ENCODE results near the gene PBX1. TPM values are rescaled to one million over a fixed set of nuclear protein-coding genes. Genes with fewer than 3 reads are reported as not detected.
A peak's percentile ranks its signal among the peaks of the same experiment; 100 is the strongest.

PBX1 gene
- total and polyA plus RNA-seq, 2 of the 4 experiments (the other 2 are of a cell fraction): 13.9 to 17.9 TPM

- Histone ChIP-seq H4K8ac (ENCODE audit: low read depth in 2 of 2, low read length in 2 of 2) (peak overlapping the region; percentile 57 to 85; a peak in 3 of 4 replicates), H3K14ac (replicated peaks; ENCODE audit: low read depth, low read length) (peak overlapping the region; percentile 73; the same call in 1 of the 2 replicates), H4K20me1 (ENCODE audit: insufficient read depth, low read length) (0 out of 2 replicates have a peak, but pooled peaks cover 5% of the 10 kb centered on the region), H2BK20ac (ENCODE audit: low read depth, low read length) (peak overlapping the region; percentile 74; the same call in 1 of the 2 replicates), H2BK5ac (ENCODE audit: low read depth, low read length, poor library complexity, severe bottlenecking) (peak overlapping the region; percentile 82), H3K4me2 (ENCODE audit: low read depth, low read length) (no peak overlapping the region), H3K27me3 (ENCODE audit: control insufficient read depth, insufficient read depth, low read length) (no peaks in the 10 kb centered on the region), H2AK5ac (ENCODE audit: low read depth, low read length) (peak overlapping the region; percentile 79), H3K4ac (ENCODE audit: low read depth, low read length) (peak overlapping the region; percentile 60), H3K56ac (ENCODE audit: extremely low read depth, insufficient read depth, low read length) (no peak overlapping the region), H3K18ac (ENCODE audit: low read depth, low read length) (peak overlapping the region; percentile 46), H2AK9ac (replicated peaks; ENCODE audit: low read depth, low read length, poor library complexity) (peak overlapping the region; percentile 82), H3K9ac (ENCODE audit: low read depth, low read length) (no peak overlapping the region), H3K4me3 (ENCODE audit: insufficient read depth, low read depth, low read length) (no peak overlapping the region), H2BK15ac (ENCODE audit: low read depth, low read length) (peak overlapping the region; percentile 55; the same call in 1 of the 3 replicates), H3K9me1 (ENCODE audit: insufficient read depth, low read length) (peaks cover 17% of the 10 kb centered on the region), H3K9me3 (ENCODE audit: control insufficient read depth, insufficient read depth, low read length) (no peaks in the 10 kb centered on the region), H4K5ac (ENCODE audit: low read depth, low read length) (peak overlapping the region; percentile 65; the same call in 1 of the 2 replicates), H3K23ac (ENCODE audit: low read depth, low read length) (peak overlapping the region; percentile 57), H3K4me1 (ENCODE audit: control insufficient read depth, insufficient read depth, low read length) (peaks cover 25% of the 10 kb centered on the region), H2AFZ (replicated peaks; ENCODE audit: low read length, poor library complexity) (peak overlapping the region; percentile 56), H2BK120ac (ENCODE audit: low read depth, low read length) (peak overlapping the region; percentile 50; the same call in 1 of the 2 replicates), H3K36me3 (ENCODE audit: control insufficient read depth, insufficient read depth, low read length) (no peaks in the 10 kb centered on the region), H4K91ac (ENCODE audit: insufficient read depth, low read depth, low read length) (peak overlapping the region; percentile 65), H3K27ac (ENCODE audit: insufficient read depth, low read length) (peak overlapping the region; percentile 46), H3K79me1 (ENCODE audit: low read depth in 1 of 2, low read length in 2 of 2) (peaks cover 13 to 16% of the 10 kb centered on the region in 2 experiments; a peak in 3 of 4 replicates)
- CTCF ChIA-PET: no interaction called here
- intact Hi-C loops (cut with micrococcal nuclease): loop anchor here (5.0 kb wide), 1 partner anchor 66 kb away; no protein-coding TSS in a partner anchor
- DNase-seq (peak; percentile 28), ATAC-seq (ENCODE audit: low read depth) (no peak)
- dilution Hi-C loops (cut with HindIII; ENCODE audit: low sequenced_read_pairs, unreplicated experiment): no loop called here
- TF ChIP-seq MAFK (IDR thresholded peaks at IDR 0.05; ENCODE audit: low read depth, low read length) (no peak), RFX5 (IDR thresholded peaks at IDR 0.05; ENCODE audit: low read depth, low read length) (no peak), BHLHE40 (IDR thresholded peaks at IDR 0.05; ENCODE audit: low read depth, low read length) (no peak), RAD21 (IDR thresholded peaks at IDR 0.05; ENCODE audit: low read length) (no peak), SMC3 (IDR thresholded peaks at IDR 0.05; ENCODE audit: low read depth, low read length) (no peak), CHD1 (IDR thresholded peaks at IDR 0.05; ENCODE audit: low read depth, low read length) (no peak), MAZ (IDR thresholded peaks at IDR 0.05; ENCODE audit: borderline replicate concordance, low read depth, low read length) (no peak), CEBPB (IDR thresholded peaks at IDR 0.05; ENCODE audit: low read depth, low read length) (no peak), NFE2L2 (IDR thresholded peaks at IDR 0.05; ENCODE audit: low read depth, low read length) (no peak), FOS (IDR thresholded peaks at IDR 0.05; ENCODE audit: low read depth, low read length) (no peak), MXI1 (IDR thresholded peaks at IDR 0.05; ENCODE audit: borderline replicate concordance, low read depth, low read length) (no peak)
- TF ChIP-seq, protein P1, sequence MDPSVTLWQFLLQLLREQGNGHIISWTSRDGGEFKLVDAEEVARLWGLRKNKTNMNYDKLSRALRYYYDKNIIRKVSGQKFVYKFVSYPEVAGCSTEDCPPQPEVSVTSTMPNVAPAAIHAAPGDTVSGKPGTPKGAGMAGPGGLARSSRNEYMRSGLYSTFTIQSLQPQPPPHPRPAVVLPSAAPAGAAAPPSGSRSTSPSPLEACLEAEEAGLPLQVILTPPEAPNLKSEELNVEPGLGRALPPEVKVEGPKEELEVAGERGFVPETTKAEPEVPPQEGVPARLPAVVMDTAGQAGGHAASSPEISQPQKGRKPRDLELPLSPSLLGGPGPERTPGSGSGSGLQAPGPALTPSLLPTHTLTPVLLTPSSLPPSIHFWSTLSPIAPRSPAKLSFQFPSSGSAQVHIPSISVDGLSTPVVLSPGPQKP (IDR thresholded peaks at IDR 0.05; ENCODE audit: borderline replicate concordance, low read depth, low read length): no peak
- TF ChIP-seq, protein P2, sequence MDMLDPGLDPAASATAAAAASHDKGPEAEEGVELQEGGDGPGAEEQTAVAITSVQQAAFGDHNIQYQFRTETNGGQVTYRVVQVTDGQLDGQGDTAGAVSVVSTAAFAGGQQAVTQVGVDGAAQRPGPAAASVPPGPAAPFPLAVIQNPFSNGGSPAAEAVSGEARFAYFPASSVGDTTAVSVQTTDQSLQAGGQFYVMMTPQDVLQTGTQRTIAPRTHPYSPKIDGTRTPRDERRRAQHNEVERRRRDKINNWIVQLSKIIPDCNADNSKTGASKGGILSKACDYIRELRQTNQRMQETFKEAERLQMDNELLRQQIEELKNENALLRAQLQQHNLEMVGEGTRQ (IDR thresholded peaks at IDR 0.05; ENCODE audit: low read depth, low read length): no peak
- in situ Hi-C loops (cut with MboI; ENCODE audit: low sequenced_read_pairs): no loop called here
- POLR2A ChIA-PET (ENCODE audit: unreplicated experiment): no interaction called here
- BruUV-seq (replicated peaks): no TSS peak
Observed at GRCh38 chr1:164706606-164706987, 147.6 kb downstream of the PBX1 start.
